NCI-H2196 (cell line): ENCODE results near the gene MAPKAP1.

Source experiments
- DNase-seq: peaks from one replicate; lab custom pipeline; 2025; ENCODE audit not compliant: unreplicated experiment; lab: John Stamatoyannopoulos, UW

MAPKAP1 gene

DNA sequence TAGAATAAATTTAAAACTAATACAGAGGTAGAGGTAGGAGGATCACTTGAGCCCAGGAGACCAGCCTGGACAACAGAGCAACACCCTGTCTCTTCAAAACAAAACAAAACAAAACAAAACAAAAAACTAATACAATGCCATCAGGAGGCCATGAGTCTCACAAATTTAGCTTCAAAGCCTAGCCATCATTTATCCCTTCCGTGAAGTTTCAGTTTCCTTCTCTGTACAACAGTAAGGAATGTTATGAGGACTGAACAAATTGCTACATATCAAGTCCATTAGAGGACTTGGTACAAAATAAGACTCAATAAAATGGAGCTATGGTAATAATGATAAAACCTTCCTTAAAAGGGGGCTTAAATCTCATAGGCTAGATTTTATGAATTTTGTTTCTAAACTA, 60.8 kb downstream of the MAPKAP1 start:
- DNase-seq = no peak

DNA sequence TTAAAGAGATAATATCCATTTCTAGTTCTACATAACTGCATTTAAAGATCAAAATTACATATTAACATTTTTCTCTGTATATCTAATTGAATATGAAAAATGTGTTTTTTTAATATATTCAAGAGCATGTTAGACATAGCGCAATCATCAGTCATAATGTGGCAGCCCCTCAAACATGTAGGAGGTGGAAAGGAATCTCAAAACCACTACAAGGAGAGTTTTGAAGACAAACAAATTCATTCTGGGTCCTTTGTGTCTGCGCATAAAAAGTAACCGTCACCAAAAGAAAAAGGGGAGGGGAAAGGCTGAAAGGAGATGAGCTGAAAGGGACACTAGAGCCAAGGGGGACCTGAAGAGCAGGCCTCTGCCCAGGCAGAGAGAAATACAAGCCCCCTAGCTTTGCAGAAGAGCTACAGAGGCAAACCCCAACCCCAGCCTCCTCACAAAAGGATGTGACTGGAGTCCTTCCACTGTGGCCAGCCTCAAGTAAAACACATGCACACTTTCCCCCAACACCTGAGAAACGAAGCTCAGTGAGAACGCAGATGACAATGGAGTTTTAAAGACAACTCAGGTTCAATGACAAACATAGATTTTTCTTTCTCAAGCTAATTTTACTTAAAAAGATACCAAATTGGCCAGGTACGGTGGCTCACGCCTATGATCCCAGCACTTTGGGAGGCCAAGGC, 62.0 kb downstream of the MAPKAP1 start:
- no peak for DNase-seq

DNA sequence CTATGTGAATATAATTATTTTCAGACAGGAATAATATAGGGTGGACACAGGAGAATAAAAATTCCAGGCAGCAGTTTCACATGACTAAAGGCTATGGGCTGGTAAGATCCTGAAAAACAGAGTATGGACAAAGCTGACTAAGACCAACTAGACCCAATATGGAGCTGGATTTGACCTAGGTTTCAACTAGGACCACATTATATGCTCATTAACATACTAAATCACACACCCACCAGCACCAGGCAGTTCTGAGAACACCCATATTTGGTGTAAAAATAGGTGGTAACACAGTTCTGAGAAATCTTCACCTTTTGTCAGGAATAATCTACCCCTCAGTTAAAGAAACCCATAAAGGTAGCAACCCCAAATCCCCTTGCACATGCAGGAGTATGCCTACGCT, 64.7 kb downstream of the MAPKAP1 start:
- no peak for DNase-seq

- no peak for DNase-seq
These were observed 68.0 kb downstream of the MAPKAP1 start for GRCh38 chr9:125639057-125639456.

- no peak for DNase-seq
These were observed 68.6 kb downstream of the MAPKAP1 start for GRCh38 chr9:125638239-125639045.

DNA sequence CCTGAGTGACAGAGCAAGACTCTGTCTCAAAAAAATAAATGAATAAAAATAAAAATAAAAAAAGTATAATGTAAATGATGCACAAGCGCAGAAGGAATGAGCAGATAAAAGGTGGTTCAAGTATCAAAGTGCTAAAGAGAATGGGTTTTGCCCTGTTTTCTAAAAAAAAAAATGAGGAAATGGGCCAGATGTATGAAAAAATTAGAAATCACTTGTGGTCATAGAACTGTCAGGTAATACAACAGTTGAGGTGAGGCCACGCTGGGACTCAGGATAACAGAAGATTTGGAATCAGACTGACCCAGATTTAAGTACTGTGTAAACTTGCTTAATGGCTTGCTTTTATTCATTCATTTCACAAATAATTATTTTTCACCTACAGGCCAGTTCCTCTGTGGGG, 69.8 kb downstream of the MAPKAP1 start:
- no peak for DNase-seq

GRCh38 chr9:125635888-125636287, 71.1 kb downstream of the MAPKAP1 start:
- DNase-seq = no peak

GRCh38 chr9:125634040-125634717, 72.8 kb downstream of the MAPKAP1 start:
- no peak for DNase-seq

DNA sequence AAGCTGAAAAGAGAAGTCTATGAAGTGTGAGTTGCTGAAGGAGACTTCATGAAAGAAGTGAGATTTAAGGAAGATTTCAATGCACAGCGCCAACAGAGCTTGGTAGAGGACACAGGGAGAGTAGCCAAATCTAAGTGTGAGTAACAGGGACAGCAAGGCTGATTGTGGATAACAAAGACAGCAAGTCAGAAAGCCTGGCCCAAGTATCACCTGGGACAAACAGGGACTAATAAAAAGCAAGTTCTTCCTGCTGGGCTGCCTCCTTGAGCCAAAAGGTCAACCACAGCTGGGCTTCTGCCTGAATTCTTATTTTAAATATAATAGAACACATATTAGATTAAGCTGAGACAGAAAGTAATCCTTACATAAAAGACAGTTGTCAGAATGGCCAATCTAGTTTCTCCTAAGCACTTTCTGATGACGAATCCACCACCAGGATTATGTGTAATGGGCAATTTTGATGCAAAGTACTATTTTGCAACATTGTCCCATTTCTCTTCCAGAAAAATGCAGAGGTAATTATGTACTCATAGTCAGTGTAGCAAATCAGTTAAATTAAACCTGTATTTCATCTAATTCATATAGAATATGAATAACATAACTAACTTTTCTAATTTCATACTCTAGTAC, 73.8 kb downstream of the MAPKAP1 start:
- no peak for DNase-seq

- no peak for DNase-seq
These were observed 74.5 kb downstream of the MAPKAP1 start for GRCh38 chr9:125632321-125633115.

DNA sequence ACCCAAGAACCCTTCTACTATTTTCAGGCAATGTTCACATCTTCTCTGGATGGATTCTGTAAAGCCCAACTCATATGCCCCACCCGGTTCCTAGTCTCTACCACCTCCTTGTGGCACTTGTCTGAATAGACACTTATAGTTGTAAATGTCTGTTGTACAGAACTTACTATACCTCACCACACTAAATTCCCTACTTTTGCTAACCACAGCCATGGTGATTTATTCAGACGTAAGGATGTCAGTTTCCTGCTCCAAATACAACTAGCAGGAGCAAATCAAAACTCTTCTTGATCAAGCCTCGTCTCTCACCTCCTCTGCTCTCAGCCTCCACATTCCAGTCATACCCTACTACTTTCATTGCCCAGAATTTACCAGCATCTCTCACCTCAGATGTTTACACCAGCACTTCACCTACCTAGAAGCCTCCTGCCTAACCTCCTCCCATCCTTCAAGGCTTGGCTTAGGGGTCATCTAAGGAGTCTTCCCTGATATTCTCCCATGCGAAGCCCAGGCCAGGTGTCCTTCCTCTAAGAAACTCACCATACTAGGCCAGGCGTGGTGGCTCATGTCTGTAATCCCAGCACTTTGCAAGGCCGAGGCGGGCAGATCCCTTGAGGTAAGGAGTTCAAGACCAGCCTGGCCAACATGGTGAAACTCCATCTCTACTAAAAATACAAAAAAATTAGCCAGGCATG, 75.5 kb downstream of the MAPKAP1 start:
- DNase-seq = peak; percentile 13

GRCh38 chr9:125630436-125630835, 76.6 kb downstream of the MAPKAP1 start:
- no peak for DNase-seq

GRCh38 chr9:125629446-125629845, 77.6 kb downstream of the MAPKAP1 start:
- no peak for DNase-seq

GRCh38 chr9:125626187-125626586, 80.8 kb downstream of the MAPKAP1 start:
- no peak for DNase-seq

DNA sequence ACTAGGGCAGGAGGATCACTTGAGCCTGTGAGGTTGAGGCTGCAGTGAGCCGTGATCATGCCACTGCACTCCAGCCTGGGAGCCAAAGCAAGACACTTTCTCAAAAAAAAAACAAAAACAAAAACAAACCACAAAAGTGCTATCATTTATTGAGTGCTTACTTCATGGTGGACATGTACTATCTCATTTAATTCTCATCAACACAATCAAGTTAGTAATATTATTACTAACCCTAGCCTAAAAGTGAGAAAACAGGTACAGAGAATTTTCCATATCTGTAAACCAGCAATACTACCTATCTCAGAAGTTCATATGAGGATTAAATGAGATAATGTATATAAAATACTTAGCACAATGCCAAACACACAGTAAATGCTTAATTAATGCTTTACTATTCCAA, 85.8 kb downstream of the MAPKAP1 start:
- no peak for DNase-seq

DNA sequence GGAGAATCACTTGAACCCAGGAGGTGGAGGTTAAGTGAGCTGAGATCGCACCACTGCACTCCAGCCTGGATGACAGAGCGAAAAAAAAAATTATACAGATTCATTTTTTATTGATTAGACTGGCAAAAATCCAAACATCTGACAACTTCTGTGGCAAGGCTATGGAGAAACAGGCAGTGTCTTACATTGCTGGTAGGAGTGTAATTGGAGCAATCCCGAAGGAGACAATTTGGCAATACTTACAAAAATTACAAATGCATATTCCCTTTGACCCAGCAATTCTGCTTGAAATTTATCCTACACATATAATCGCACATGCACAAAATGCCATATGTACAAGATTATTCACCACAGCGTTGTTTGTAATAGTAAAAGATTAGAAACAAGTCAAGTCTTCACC, 86.8 kb downstream of the MAPKAP1 start:
- DNase-seq = no peak

DNA sequence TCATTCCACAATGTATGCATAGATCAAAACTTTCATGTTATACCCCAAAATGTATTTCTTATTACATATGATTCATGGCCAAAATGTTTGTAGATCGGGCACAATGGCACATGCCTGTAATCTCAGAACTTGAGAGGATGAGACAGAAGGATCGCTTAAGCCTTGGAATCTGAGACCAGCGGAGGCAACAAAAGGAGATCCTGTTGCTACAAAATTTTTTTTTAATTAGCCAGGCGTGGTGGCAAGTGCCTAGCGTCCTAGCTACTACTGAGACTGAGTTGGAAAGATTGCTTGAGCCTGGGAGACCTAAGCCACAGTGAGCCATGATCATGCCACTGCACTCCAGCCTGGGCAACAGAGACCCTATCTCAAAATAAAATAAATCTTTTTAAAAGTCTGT, 89.9 kb downstream of the MAPKAP1 start:
- DNase-seq = no peak

DNA sequence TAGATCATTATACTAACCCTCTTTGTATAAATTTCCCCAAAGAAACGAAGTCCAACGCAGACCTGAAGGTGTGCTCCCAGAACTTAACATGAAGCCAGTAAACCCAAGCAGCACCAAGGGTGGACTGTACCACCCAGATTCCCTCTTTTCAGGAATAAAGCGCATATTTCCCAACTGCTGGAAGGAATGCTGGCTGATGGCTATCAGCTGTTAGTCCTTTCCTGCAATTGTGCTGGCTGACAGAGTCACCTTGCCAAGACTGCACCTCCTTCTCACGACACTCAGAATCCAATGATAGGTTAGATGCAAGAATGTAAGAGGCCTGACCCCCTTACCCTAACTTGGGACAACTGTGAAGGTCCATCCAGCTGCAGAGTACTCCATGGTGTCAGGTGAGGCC, 93.9 kb downstream of the MAPKAP1 start:
- no peak for DNase-seq

GRCh38 chr9:125612616-125613015, 94.4 kb downstream of the MAPKAP1 start:
- DNase-seq = no peak

DNA sequence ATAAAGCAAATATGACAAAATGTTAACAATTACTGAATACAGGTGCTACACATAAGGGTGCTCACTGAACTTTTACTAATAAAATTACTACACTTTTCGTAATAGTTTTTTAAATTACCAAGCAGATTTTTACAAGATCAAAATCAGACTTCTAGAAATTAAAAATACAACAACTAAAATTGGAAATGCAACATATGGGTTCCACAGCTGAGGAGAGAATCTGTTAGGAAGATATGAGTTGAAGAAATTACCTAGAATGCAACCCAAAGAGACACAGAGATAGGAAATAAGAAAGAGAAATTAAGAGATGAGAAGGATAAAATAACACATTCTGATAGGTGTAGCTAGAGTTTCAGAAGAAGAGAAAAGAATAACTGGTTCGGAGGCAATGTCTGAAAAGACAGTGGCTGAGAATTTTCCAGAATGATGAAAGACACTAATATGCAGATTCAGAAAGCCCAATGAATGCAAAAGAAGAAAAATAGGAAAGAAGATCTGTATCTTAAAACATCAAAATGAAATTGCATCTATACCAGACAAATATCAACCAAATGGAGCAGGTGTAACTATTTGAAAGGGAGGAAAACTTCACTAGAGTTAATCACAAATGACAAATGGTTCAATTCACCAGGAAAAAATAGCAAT, 95.8 kb downstream of the MAPKAP1 start:
- DNase-seq = no peak
